ENCODE results near the gene GDPD5.

GDPD5 gene

DNA sequence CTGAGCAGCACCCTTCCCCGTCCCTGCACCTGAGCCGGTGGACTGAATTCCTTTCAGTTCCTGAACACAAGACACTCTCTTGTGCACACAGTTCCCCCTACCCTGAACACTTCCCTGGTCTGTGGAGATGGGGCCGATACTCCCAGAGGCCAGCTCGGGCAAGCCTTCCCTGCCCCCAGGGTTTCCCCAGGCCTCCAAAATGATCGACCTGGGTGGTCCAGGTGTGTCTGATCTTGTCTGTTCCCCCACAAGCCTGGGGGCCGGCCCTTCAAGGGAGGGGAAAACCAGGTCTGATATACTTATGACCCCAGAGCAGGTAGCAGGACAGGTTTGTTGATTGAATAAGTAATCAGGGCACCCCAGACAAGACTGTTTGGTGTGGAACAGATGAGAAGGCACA, 52.1 kb downstream of the GDPD5 start:
- H3K36me3 ChIP-seq (ENCODE audit: control insufficient read depth, insufficient read depth, low read length) = peaks cover 18% of the 10 kb centered on the region
- H3K4me3 ChIP-seq (ENCODE audit: insufficient read depth, low read depth, low read length, poor library complexity, severe bottlenecking) = no peak overlapping the region
- H3K27me3 ChIP-seq (replicated peaks; ENCODE audit: control insufficient read depth, insufficient read depth, low read length, poor library complexity, severe bottlenecking) = no peaks in the 10 kb centered on the region
- no peaks in the 10 kb centered on the region for H3K9me3 ChIP-seq (ENCODE audit: control insufficient read depth, low read length)
- H3K27ac ChIP-seq (ENCODE audit: insufficient read depth, low read length, poor library complexity, severe bottlenecking) = no peak overlapping the region
- no peak for DNase-seq
- H3K4me1 ChIP-seq (ENCODE audit: control insufficient read depth, insufficient read depth, low read length, poor library complexity, severe bottlenecking) = peaks cover 12% of the 10 kb centered on the region

DNA sequence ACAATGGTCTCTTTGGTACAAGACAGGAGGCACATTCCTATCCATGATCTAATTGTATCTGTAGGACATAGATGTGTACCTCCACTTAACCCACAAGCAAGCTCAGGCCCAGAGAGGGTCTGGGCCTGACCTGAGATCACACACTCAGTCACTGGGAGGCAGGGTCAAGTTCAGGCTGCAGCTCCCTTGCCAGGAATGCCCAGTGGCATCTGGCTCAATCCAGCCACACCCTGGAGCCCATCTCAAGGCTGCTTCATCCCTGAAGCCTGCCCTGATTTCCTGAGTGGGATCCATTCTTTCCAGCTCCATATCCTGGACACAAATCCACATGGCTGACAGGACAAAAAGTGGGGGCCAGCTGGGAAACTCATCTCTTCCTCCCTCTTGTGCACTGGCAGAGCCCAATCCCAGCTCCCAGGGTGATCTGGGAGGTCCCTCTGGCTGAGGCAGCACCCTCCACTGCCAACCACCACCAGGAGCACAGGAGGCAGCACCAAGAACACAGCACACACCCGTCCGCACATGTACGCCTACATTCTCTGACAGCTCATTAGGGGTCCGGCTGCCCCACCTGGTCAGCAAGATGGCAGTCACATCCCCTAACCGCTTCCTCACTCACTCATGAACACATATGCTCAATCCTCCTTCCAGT, 53.5 kb downstream of the GDPD5 start:
- Histone ChIP-seq H3K27me3 (replicated peaks; ENCODE audit: control insufficient read depth, insufficient read depth, low read length, poor library complexity, severe bottlenecking) (no peaks in the 10 kb centered on the region), H3K4me1 (ENCODE audit: control insufficient read depth, insufficient read depth, low read length, poor library complexity, severe bottlenecking) (peaks cover 12% of the 10 kb centered on the region), H3K9me3 (ENCODE audit: control insufficient read depth, low read length) (no peaks in the 10 kb centered on the region), H3K27ac (ENCODE audit: insufficient read depth, low read length, poor library complexity, severe bottlenecking) (no peak overlapping the region), H3K36me3 (ENCODE audit: control insufficient read depth, insufficient read depth, low read length) (peaks cover 18% of the 10 kb centered on the region), H3K4me3 (ENCODE audit: insufficient read depth, low read depth, low read length, poor library complexity, severe bottlenecking) (no peak overlapping the region)
- no peak for DNase-seq

DNA sequence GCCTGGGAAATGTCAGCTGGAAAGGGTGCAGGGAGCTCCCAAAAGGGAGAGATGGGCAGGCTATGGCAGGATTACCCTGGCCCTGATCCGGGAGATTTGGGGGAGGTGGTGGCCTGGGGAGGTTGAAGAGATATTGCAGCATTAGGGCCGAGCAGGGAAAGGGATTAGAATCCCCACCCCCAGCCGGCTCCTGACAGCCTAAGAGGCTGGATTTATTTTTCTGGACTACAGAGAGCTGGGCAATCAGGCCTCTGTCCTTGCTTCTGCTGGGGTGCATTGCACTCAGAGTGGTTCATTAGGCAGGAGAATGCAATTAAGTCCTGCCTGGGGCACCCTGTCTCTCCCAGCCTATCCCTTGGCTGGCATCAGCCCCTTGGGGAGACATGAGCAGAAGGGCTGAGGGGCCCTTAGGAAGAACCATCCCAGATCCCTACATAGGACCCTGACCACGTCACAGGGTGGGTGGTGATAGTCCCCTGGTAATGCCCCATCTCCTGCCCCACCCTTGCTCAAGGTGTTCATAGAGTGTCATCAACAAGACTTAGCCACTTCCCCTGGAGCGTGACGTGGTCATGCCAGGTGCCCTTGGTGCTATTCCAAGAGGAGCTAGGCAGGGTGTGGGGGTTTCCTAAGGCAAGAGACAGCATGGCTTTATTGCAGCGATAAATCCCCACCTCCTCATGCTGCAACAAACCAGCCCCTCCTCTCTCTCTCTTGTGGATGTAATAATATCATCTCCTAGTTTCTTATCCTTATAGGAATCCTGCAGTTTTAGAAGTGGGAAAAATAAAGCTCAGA, 54.4 kb downstream of the GDPD5 start:
- Histone ChIP-seq H3K27ac (ENCODE audit: insufficient read depth, low read length, poor library complexity, severe bottlenecking) (no peak overlapping the region), H3K4me3 (ENCODE audit: insufficient read depth, low read depth, low read length, poor library complexity, severe bottlenecking) (no peak overlapping the region), H3K27me3 (replicated peaks; ENCODE audit: control insufficient read depth, insufficient read depth, low read length, poor library complexity, severe bottlenecking) (no peaks in the 10 kb centered on the region), H3K9me3 (ENCODE audit: control insufficient read depth, low read length) (no peaks in the 10 kb centered on the region), H3K4me1 (ENCODE audit: control insufficient read depth, insufficient read depth, low read length, poor library complexity, severe bottlenecking) (peaks cover 12% of the 10 kb centered on the region), H3K36me3 (ENCODE audit: control insufficient read depth, insufficient read depth, low read length) (peaks cover 18% of the 10 kb centered on the region)
- DNase-seq = no peak

DNA sequence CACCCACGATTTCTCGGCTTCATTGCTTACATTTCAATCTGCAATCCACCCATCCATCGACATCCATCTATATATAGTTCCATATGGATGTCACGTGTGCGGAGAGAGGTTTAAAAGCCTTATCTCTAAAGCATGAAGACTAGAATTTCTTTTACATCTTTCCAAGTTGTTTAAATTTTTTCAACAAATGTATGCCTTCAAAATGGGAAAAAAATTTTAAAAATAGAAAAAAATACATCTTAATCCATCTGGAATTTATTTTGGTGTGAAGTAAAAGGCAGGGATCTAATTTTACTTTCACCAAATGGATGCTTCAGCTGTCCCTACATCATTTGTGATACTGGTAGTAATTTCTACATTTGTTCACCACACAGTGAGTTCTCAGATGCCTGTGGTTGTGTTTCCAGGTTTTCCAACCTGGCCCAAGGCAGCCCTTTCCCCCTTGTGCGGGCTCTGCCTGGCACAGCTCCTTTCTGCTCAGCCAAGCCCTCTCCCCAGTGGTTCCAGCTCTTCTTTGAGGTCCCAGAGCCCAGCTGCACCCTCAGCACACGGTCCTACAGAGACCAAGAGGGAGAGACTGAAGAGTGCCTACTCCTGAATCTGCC, 55.2 kb downstream of the GDPD5 start:
- H3K27me3 ChIP-seq (replicated peaks; ENCODE audit: control insufficient read depth, insufficient read depth, low read length, poor library complexity, severe bottlenecking) = no peaks in the 10 kb centered on the region
- no peaks in the 10 kb centered on the region for H3K9me3 ChIP-seq (ENCODE audit: control insufficient read depth, low read length)

DNA sequence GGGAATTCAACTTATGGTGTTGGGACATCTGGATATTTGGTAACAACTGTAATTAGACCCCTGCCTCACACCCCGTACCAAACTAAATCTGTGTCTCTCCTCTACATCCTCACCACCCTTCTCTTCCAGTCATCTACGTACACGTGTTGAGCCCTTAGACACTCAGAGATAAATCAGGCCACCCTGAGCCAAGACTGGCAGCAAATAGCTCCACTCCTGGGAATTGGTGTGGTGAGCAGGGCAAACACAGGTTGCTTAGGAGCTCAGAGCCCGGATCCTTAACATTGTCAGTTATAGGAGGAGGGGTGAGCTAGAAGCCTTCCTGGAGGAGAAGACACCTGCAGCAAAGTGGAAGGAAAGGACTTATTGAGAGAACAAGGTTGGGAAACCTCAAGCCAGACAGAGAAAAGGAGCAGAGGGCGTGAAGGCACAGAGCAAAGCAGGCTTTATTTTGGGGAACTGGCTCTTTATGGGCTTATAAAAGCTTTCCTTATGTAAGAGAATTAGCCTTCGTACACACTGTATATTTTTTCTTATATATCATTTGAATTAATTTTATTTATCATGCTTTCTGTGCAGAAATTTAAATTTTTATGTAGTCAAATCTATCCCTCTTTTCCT, 55.8 kb downstream of the GDPD5 start:
- Histone ChIP-seq H3K9me3 (ENCODE audit: control insufficient read depth, low read length) (no peaks in the 10 kb centered on the region), H3K27me3 (replicated peaks; ENCODE audit: control insufficient read depth, insufficient read depth, low read length, poor library complexity, severe bottlenecking) (no peaks in the 10 kb centered on the region), H3K4me3 (ENCODE audit: insufficient read depth, low read depth, low read length, poor library complexity, severe bottlenecking) (no peak overlapping the region), H3K27ac (ENCODE audit: insufficient read depth, low read length, poor library complexity, severe bottlenecking) (no peak overlapping the region), H3K4me1 (ENCODE audit: control insufficient read depth, insufficient read depth, low read length, poor library complexity, severe bottlenecking) (no peaks in the 10 kb centered on the region), H3K36me3 (ENCODE audit: control insufficient read depth, insufficient read depth, low read length) (peaks cover 18% of the 10 kb centered on the region)
- DNase-seq = no peak

More for the DNA sequence above, 55.2 kb downstream of the GDPD5 start:
- H3K4me1 ChIP-seq (ENCODE audit: control insufficient read depth, insufficient read depth, low read length, poor library complexity, severe bottlenecking) = peaks cover 6% of the 10 kb centered on the region
- DNase-seq = no peak
- H3K36me3 ChIP-seq (ENCODE audit: control insufficient read depth, insufficient read depth, low read length) = peaks cover 18% of the 10 kb centered on the region
- no peak overlapping the region for H3K27ac ChIP-seq (ENCODE audit: insufficient read depth, low read length, poor library complexity, severe bottlenecking)
- no peak overlapping the region for H3K4me3 ChIP-seq (ENCODE audit: insufficient read depth, low read depth, low read length, poor library complexity, severe bottlenecking)

DNA sequence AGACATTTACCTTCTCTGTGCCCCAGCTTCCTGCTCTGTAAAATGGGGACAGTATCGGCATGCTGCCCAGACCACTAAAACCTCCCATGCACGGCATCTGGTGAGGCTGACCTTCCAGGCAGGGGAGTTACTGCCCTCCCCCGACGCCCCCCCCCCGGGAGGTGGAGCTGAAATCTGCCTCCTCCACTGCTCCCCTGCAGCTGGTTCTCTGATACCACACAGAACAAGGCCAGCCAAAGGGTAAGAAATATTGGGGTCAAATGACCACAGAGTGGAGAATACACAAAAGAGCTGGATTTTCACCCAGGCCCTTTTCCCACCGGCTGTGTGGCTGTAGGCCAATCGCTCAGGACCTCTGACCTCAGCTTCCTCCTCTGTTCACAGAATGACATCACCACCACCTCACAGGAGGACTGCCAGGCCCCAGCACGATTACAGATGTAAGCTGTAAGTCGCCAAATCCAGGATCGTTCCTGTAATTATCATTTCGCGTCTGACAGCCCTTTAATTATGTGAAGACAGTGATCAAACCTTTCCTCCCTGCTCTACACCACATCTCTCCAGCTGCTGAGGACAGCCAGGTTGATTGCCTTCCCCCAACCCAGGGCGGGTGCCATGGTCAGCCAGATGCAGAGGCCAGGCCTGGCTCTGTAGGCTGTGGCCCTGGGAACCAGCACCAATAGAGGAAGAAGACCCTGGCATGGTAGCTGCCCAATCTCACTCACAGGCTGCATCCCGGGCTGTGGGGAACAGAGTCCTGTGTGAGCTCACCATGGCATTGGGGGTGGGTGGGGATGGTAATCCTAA, 57.0 kb downstream of the GDPD5 start:
- H3K4me3 ChIP-seq (ENCODE audit: insufficient read depth, low read depth, low read length, poor library complexity, severe bottlenecking) = no peak overlapping the region
- no peaks in the 10 kb centered on the region for H3K27me3 ChIP-seq (replicated peaks; ENCODE audit: control insufficient read depth, insufficient read depth, low read length, poor library complexity, severe bottlenecking)
- H3K27ac ChIP-seq (ENCODE audit: insufficient read depth, low read length, poor library complexity, severe bottlenecking) = no peak overlapping the region
- H3K4me1 ChIP-seq (ENCODE audit: control insufficient read depth, insufficient read depth, low read length, poor library complexity, severe bottlenecking) = no peaks in the 10 kb centered on the region
- peaks cover 14% of the 10 kb centered on the region for H3K36me3 ChIP-seq (ENCODE audit: control insufficient read depth, insufficient read depth, low read length)
- no peak for DNase-seq
- H3K9me3 ChIP-seq (ENCODE audit: control insufficient read depth, low read length) = no peaks in the 10 kb centered on the region

DNA sequence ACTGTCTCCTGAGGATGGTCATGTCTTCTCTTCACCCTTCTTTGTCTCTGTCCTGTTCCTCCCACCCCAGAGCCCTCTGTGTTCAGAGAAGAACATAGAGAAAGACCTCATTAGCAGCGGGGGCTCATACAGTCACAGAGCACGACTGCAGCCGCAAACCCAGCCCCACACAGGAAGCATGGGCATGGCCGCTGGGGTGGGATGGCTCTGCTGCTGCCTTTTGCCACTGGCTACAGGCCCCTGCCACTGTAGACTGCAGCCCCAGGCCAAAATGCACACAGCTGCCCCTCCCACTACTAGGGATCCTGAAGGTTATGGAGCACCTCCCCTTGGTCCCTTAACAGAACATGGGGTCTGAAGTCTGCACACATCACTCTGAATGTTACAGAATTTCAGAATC, 57.9 kb downstream of the GDPD5 start:
- Histone ChIP-seq H3K36me3 (ENCODE audit: control insufficient read depth, insufficient read depth, low read length) (peaks cover 14% of the 10 kb centered on the region), H3K9me3 (ENCODE audit: control insufficient read depth, low read length) (no peaks in the 10 kb centered on the region), H3K4me1 (ENCODE audit: control insufficient read depth, insufficient read depth, low read length, poor library complexity, severe bottlenecking) (no peaks in the 10 kb centered on the region), H3K27ac (ENCODE audit: insufficient read depth, low read length, poor library complexity, severe bottlenecking) (no peak overlapping the region), H3K4me3 (ENCODE audit: insufficient read depth, low read depth, low read length, poor library complexity, severe bottlenecking) (no peak overlapping the region), H3K27me3 (replicated peaks; ENCODE audit: control insufficient read depth, insufficient read depth, low read length, poor library complexity, severe bottlenecking) (no peaks in the 10 kb centered on the region)
- DNase-seq = no peak

DNA sequence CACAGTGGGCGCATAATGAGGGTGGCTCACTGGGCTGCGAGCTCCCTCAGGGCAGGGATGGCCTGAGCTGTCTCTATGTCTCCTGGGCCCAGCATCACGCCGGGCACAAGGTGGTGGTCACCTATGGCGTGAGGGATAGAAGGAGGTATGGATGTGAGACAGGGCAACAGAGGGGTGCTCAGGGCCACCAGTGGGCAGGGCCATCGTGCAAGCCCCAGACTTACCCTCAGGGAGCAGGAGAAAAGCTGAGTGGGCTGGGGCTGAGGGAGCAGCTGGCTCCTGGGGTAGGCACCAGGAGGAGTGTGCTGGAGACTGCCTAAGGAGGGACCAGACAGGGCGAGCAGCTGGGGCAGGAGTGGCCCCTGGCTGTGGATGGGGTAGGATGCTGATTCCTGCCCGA, 58.4 kb downstream of the GDPD5 start:
- no peak overlapping the region for H3K4me3 ChIP-seq (ENCODE audit: insufficient read depth, low read depth, low read length, poor library complexity, severe bottlenecking)

DNA sequence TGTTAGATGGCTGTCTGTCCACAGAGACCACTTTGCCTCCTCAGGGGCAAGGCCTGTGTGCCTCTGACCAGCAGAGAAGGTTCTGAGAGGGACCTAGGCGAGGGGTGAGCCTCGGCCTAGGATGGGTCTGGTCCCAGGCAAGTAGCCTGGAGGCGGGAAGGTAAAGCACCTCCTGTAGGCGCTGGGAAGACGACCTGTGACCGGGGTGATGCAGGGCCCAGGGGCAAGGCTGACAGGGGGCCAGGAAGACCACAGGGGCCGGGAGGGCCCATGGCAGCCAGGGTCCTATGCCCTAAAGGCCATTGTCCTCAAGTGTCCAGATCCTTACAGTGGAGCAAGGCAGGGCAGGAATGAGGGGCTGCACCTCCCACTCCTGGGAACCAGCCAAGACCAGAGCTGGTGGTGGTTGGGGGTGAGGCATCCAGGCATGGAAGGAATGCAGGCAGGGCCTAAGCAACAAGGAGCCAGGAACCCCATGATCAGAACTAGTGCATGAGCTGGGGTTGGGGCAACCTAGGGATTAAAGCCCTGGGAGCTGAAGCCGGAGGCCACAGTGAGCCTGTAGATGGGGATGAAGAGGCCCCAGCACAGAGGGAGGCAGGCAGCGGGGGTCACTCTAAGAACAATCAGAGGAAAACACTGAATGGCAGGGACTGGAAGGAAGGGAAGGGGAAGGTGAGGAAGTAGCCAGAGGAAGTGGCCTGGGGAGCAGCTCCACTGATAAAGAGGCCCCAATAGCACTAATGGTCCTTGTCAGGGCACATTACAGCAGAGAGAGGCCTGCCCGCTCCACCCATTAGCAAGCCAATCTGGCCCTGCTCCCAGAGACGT, 59.8 kb downstream of the GDPD5 start:
- Histone ChIP-seq H3K36me3 (ENCODE audit: control insufficient read depth, insufficient read depth, low read length) (peaks cover 9% of the 10 kb centered on the region), H3K27ac (ENCODE audit: insufficient read depth, low read length, poor library complexity, severe bottlenecking) (no peak overlapping the region), H3K9me3 (ENCODE audit: control insufficient read depth, low read length) (no peaks in the 10 kb centered on the region), H3K4me1 (ENCODE audit: control insufficient read depth, insufficient read depth, low read length, poor library complexity, severe bottlenecking) (no peaks in the 10 kb centered on the region), H3K27me3 (replicated peaks; ENCODE audit: control insufficient read depth, insufficient read depth, low read length, poor library complexity, severe bottlenecking) (no peaks in the 10 kb centered on the region), H3K4me3 (ENCODE audit: insufficient read depth, low read depth, low read length, poor library complexity, severe bottlenecking) (no peak overlapping the region)
- DNase-seq = no peak

More for the DNA sequence above, 58.4 kb downstream of the GDPD5 start:
- Histone ChIP-seq H3K4me1 (ENCODE audit: control insufficient read depth, insufficient read depth, low read length, poor library complexity, severe bottlenecking) (no peaks in the 10 kb centered on the region), H3K27me3 (replicated peaks; ENCODE audit: control insufficient read depth, insufficient read depth, low read length, poor library complexity, severe bottlenecking) (no peaks in the 10 kb centered on the region), H3K27ac (ENCODE audit: insufficient read depth, low read length, poor library complexity, severe bottlenecking) (no peak overlapping the region), H3K36me3 (ENCODE audit: control insufficient read depth, insufficient read depth, low read length) (peaks cover 10% of the 10 kb centered on the region), H3K9me3 (ENCODE audit: control insufficient read depth, low read length) (no peaks in the 10 kb centered on the region)
- no peak for DNase-seq
